ENCODE results near the gene PREX1.

PREX1 gene

DNA sequence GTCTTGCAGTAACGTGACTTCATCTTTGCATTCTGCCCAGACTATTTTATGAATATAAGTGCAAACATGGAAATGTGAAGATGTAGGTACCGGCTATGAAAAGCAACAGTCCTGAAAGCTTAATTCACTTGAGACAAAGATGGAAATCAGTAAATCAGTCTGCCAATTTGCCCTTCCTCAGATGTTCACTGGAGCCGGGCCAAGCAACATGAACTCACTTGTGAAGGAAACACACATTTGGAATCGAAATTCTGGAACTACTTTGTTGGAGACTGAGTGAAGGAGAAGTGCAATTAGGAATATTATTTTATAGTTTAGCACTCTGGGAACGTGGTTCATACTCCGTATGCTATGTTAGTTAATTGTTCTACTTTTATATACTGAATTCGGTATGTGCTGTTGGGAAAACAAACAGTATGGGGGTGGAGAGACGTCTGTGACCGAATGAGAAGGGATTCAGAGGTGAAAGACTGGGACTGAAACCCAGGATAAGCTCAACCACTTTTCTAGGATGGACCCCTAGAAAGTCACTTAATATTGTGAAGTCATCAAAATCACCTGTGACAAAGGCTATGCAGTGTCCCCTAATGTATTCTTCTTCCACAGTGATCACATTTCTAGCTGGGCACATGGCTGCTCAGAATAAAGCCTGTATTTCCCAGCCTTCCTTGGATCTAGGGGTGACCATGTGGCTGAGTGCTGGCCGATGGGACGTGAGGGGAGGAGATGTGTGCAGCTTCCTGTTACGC lies 95.5 kb downstream of the PREX1 start:
- no peak for DNase-seq (ENCODE audit: low spot score)

DNA sequence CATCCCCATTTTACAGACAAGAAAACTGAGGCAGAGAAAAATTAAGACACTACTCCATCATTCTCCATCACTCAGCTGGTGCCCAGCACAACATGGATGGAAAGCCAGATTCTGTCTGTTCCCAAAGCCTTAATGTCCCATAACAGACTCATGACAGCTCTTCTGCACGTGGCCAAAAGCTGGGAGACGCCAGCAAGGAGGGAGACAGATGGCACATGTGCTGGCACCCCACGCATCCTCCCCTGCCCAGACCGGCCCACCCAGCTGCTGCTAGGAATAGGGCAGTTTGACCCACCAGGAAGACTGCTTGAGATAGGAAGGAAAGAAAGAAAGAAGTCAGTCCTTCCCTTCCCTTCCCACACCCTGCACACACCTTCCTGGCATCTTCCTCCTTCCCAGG lies 96.3 kb downstream of the PREX1 start:
- DNase-seq (ENCODE audit: low spot score): no peak

DNA sequence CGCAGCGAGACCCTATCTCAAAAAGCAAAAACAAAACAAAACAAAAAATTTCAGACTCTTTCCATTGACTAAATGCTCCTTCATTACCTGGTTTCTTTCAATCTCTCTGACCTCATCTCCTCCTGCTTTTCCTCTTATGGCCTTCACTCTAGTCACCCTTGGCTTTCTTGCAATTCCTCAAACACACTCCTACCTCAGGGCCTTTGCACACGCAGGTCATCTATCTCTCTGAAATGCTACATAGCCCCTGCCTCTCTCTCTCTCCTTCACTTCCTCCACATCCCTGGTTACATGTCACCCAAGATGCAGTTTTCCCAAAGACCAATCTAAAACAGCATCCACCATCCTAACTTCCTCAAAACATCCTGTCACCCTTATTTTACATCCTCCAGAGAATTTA lies 96.8 kb downstream of the PREX1 start:
- no peak for DNase-seq (ENCODE audit: low spot score)

DNA sequence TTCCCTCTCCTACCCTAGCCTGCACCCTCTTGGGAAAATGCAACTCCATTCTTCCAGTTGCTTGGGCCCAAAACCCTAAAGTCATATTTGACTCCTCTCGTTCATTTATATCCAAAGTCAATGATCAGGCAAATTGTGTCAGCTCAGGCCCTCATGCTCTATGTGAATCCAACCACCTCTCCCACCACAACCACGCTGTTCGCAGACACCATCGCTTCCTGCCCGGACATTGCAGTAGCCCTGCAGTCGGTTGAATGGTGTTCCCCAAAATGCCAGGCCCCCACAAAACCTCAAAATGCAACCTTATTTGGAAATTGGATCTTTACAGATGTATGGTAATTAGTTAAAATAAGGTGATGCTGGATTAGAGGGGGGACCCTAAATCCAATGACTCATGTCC lies 98.3 kb downstream of the PREX1 start:
- DNase-seq (ENCODE audit: low spot score): no peak

DNA sequence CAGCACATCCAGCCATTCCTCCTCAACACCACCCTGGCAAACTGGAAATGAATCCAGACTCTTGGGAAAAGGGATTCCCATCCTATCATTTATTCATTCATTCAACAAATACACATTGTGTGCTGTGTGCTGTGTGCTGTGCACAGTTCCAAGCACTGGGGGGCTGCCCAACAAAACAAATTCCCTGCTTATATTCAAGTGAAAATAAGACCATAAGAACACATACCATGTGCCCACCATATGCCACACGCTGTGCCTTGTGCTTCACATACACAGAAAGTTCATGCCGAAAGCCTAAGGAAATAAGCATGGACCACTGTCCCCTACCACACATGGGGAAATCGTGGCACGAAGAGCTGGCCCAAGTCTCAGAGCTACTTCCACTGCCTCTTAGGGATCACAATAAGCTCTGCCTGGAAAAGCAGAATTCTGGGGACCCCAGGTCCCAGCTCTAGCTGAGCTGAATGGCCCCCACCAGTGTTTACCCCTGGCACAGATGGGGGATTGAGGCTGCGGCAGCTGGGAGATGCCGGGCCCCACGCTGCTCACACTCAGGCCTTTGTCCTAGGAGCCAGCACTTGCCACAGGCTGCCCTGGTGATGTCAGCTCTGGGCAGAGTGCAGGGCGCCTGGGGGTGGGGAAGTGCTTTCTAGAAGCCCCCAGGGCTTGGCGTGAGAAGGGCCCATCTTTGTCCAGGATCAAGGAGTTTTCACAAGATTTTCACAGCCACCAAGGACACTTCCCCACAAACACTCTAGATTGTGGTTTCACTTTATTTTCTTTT lies 99.6 kb downstream of the PREX1 start:
- DNase-seq (ENCODE audit: low spot score): no peak

DNA sequence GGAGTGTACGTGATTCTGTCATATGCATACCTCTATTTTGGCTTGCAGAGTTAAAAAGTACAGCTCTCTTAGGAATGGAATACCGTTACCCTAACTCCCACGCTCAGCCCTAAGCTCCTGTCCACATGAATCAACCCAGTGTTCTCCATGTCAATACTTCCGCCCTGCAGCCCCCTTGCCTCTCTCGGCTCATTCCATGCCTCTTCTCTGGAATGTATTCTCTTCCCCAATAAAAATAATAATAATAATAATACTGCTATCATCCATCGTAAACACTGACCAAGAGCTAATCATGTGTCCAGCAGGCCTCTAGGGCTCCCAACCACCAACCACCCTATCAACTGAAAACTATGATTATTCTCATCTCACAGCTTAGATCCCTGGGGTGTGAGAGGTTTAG lies 100.6 kb downstream of the PREX1 start:
- DNase-seq (ENCODE audit: low spot score): no peak

DNA sequence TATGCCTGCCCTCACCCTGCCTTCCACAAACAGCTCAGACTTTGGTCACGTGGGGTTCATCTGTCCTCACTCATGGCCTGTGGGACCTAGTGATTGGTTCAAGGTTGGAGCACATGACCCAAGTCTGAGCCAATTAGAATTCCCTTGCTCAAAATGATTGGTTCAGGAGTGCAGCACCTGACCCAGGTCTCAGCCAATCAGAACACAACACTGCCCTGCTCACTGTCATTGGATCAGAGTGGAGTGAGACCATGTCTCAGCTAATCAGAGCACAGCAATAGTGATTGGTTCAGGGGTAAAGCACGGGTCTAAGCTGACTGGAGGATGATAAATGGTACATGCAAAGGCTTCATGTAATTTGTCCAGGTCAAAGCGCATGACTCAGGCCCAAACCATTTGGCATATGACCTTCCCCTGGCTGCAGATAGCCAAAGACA lies 102.2 kb downstream of the PREX1 start:
- peak; percentile 73 for DNase-seq (ENCODE audit: low spot score)

DNA sequence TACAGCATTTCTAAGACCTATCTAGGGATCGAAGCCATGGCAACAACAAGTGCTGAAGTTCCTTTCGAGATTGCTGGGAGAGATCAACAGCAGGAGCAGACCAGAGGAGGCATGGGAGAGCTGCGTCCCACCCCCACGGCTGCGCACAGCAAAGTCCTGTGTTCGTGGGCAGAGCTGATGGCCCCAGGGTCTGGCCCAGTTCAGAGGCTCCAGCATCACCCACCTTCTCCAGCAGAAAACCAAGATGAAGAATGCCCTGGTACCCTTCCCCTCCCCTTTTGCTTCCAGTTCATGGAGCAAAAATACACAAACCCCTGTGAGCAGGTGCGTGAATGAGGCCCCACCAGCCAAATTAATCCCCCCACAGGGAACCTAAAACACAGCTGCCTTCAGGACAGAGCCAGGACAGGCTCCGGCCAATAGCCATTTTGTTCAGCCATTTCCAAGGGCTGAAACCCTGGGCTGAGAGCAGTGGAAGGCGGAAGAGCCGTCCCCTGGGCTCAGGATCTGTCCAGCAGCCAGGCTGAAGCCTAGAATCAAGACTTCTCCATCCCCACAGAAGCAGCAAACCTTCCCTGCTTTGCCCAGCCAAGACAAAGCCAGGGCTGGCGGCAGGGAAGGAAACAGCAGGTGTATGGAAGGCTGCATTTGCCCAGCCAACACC lies 102.8 kb downstream of the PREX1 start:
- no peak for DNase-seq (ENCODE audit: low spot score)

DNA sequence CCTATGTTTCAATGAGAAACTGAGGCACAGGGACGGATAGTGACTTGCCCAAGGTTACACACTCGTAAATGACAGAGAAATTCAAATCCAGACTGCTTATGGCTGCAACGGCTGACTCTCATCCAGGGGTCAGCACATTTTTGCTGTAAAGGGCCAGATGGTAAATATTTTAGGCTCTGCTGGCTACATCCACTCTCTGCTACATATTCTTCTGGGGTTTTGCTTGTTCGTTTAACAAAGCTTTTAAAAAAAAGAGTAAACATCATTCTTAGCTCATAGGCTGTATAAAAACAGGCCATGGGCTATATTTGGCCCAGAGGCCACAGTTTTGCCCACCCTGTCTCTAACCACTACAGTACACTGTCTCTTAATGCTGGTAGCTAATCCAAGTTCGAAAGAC lies 103.4 kb downstream of the PREX1 start:
- DNase-seq (ENCODE audit: low spot score): no peak

DNA sequence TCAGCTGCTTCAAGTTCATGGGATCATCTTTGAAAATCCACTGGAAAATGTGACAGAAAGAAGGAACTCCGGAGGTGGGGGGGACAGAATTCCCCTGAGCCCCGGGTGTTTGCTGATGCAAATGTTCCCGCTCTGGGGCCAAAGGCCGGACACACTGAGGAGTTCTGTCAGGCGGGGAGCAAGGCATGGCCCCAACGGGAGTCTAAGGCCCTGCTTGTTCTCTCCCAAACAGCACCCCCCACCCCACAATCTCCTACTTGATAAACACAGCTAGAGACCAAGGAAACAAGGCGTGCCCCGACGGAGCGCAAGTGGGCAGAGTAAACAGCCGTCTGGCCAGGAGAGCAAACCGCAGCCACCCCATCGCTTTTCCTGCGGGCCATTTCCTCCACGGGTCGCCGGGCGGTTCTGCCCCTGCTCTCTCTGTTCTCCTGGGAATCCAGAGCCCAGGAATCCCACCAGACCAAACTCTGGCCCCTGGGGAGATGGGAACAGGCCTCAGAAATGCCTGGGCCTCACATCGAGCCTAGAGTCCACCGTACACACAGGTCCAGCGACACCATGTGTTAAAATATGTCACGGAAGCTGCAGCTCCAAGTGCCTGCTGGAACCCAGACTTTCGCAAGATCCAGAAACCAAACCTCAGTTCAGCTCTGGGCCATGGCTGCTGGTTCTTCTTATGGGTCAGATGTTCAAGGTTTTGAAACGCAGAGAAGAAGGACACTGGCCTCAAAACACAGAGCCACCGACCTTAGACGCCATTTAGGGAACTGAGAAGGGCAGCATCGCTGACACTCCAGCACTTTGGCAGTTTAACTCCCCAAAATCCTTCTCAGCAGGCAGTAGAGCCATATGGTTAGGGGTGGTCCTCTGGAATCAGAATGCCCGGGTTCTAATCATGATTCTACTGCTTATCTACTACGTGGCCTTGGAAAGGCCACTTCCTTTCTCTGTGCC lies 104.2 kb downstream of the PREX1 start:
- DNase-seq (ENCODE audit: low spot score): no peak

DNA sequence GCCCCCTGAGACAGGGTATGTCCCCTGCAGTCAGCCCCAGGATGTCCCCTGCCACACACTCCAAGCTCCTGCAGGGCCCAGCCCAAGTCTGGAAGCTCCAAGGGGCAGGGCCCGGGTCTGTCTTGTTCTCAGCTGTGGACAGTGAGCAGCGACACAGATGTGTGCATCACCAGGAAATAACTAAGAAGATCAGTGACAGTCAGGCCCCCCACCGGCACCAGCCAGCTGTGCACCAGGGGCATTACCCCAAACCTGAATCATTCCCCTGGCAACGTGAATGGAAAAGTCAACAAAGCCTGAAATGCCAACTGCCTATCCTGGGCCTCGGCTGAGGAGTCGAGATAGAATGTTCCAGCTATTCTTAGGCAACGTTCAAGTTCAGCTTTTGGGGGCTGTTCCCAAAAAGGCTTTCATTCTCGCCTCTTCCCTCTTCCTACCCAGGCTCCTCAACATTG lies 105.0 kb downstream of the PREX1 start:
- DNase-seq (ENCODE audit: low spot score): no peak

DNA sequence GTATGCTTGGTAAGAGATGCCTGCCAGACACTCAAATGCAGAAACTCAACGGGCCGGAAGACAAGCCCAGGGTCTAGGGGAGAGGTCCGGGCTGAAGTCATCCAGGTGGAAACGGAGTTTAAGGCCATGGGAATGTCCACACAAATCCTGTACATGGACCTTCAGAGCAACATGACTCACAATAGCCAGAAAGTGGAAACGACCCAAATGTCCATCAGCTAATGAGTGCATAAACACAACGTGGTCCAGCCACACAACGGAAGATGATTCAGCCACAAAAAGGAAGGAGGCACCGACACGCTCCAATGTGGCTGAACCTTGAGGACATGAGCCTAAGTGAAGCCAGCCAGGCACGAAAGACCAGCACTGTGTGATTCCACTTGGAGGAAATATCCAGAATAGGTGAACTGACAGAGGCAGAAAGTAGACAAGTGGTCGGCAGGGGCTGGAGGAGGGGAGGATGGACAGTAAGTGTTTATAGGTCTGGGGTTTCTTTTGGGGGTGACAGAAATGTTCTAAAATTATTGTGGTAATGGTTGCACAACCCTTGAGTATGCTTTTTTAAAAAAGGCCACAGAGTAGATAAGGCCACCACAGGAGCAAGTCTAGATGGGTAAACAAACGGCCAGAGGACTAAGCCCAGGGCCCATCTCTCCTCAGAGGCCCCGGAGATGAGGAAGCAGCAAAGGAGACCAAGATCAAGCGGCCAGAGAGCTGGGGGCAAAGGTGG lies 105.6 kb downstream of the PREX1 start:
- no peak for DNase-seq (ENCODE audit: low spot score)

DNA sequence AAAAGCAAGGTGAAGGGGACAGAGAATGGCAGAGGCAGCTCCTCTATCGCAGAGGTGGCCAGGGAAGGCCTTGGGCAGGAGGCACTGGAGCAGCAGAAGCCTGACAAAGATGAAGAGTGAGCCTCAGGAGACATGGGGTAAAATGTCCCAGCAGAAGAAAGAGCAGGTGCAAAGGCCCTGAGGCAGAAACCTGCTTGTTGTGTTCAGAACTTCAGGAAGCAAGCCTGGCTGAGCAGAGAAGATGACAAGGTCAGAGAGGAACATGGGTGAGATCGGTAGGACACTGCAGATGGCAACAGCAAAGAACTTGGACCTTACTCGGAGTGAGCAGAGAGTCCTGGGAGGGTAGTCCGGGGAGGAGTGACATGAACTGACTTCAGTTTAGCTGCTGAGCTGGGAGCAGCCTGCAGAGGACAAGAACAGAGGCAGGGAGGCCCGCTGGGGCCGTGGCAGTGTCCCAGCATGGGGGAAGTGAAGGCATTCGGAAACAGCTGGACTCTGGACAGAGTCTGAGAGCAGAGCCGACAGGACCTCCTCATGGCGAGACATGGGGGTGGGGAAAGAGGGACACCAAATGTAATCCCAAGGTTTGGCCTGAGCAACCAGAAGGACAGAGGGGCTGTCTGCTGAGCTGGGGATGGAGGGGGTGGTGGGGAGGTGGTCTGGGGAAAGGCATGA lies 106.3 kb downstream of the PREX1 start:
- no peak for DNase-seq (ENCODE audit: low spot score)

DNA sequence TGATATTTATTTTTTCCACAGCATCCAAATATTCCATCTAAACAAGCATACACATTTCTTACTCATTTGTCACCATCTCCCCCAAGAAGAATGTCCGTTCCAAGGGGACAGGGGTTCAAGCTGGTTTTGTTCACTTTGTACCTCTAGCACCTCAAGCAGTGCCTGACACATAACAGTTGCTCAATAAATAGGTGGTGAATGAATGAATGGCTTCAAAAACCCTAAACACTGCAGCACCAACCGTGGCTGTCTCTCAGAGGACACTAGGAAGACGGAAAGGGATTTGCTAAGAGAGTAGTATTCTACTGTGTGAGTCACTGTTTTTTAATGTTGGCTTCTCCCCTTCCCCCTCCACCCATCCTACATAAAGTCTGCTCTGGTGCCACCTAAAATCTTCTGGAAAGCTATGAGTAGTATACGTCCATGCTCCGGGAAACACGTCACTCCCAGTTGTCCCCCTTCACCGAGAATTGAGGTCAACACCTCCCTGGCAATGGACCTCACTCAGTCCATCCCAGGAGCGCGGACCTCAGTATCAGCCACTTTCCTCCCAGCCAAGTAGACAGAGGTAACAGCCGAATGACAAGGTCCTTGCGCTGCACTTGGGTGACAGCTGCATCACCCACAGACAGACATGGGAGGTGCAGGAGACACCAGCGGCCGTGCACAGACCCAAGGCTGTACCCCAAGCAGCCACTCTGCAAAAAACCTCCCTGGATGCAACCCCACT lies 107.4 kb downstream of the PREX1 start:
- no peak for DNase-seq (ENCODE audit: low spot score)

DNA sequence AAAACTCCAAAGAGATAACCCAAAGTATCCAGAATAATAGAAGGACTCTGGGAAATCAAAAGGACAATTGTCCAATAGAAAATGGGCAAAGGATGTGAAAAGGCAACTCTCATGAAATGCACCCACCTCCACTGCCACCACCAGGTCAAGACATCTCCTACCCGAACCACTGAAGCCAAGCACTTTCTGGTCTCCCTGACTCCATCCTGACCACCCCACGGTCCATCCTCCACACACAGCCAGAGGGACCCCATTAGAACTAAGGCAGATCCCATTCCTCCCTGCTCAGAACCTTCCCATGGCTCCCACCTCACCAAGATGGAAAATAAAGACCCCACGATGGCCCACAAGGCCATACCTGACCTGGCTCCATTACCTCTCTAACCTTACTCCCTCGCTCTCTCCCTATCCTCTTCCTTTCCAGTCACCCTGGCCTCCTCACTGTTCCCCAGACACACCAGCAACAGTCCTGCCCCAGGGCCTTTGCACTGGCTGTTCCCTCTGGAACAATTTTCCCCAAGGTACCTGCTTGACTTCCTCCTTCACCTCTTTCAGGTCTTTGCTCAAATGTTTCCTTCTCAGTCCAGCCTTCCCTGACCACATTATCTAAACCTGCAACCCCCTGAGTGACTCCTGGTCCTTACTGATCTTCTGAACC lies 108.1 kb downstream of the PREX1 start:
- no peak for DNase-seq (ENCODE audit: low spot score)

DNA sequence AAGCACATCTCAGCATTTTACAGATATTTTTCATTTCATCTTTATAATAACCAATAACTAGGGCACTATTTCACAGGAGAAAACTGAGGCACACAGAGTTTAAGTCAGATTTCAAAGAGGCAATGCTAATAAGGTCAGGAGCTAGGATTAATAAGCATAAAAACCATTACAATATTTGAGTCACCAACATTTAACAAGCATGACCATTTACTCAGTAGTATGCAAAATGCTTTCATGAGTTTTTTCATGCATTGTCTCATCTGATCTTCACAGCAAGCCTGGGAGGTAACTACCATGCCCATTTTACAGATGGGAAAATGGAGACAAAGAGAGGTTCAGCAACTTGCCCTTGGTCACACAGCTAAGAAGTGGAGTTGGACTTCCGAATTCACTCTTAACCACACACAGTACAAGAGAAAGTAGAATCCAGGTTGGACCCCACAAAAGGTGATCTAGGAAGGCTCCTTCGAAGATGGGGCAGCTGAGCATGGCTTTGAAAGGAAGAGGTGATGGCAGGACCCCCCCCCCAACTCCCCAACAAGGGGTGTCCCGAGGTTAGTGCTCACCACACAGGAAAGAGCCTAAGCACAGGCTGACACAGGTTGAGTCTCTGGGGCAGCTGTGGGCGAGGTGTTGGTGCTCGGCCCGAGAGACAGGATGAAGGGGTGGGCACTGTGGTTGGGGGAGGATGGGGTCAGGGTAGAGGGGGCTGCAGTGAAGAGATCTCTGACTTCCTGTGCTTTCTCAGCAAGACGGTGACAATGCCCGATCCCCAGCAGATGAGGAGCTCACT lies 108.8 kb downstream of the PREX1 start:
- DNase-seq (ENCODE audit: low spot score): no peak

DNA sequence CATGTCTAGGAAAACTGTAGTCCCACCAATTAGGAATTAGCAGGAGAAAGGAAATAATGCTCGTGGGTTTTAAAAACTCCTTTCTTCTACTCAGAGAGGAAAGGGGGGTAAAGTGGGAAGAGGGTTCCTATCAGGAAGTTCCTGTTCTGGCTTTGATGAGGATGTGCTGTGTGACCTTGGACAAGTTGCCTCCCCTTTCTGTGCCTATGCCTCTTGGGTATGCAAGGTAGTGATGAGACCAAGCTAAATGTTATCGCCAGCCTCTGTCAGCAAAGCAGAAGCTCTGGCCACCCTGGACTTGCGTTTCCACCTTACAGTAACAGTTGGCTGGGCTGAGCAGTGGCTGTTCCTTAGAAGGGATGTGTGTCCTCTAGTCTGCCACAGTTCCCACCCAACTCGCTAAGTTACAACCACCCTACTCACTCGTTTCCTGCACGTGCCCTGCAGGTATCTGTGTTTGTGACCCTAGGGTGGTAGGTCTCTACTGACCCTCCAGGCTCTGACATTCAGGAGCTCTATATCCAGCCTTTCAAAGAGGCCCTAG lies 110.0 kb downstream of the PREX1 start:
- DNase-seq (ENCODE audit: low spot score): no peak

DNA sequence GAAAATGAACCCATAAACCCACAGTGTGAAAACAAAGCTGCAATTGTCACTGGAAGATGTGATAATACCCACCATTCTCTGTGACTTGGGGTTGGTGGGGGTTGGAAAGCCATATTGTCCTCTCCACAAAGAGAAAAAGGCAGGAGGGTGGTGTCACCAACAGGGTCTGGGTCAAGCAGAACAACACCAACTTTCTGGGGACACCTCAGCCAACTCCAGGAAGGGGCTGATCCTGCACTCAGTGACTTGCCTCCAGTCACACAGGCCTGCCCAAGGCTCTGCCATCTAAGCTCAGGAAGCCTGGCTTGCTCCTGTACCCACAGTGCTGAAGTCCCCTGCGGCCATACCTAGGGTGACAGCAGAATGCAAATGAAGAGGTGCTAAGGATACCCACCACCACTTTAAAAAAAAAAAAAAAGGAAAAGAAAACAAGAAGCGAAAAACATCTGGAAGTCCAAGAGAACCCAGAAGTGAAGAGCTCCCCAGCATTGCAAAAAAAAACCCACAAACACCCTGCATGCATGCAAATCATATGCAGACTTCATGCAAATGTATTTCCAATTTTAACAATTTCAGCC lies 110.6 kb downstream of the PREX1 start:
- DNase-seq (ENCODE audit: low spot score): no peak

Measured in SW480 (cell line).